GM21515 (cell line): ENCODE measurements around the gene B4GALNT4.
"Not testable (repeated sequence)": the region's sequence is repeated elsewhere in the genome, so short reads cannot be mapped to it uniquely, and the experiment has no call there.

Source experiments
- ATAC-seq: cut with Tn5 transposase; IDR thresholded peaks from one replicate; pipeline ENCODE4 v1.9.1; 2021; ENCODE audit not compliant: unreplicated experiment

Gene B4GALNT4

DNA sequence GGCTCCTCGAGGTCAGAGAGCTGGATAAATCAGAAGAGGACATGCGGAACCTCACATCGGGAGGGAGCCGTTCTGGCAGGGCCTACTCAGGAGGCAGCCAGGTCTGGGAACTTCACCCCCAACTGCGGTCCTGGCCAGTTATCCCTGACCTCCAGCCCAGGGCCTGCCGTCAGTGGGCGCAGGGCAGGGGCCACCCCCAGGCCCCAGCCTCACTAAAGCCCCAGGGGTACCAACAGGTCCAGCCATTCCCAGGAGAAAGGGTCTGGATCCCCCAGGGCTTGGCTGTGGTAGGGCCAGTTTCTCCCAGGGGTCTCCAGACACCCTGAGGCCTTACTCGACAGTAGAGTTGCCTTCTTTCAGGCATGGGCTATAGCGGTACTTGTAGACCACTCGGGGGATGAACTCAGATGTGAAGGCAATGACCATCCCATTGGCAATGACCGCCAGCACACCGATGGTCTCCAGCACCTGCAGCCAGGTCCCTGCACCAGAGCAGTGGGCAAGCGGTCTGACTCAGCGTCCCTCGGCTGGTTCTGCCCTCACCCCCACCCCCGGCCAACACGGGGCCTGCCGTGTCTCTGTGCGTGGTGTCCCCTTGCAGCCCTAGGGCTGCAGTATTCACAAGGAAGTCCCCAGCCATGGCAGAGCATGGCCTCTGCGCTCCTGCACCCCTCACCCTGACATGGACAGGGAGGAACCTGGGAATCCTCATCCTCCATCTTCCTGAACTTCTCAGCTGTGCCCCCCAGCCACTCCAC lies 50.1 kb downstream of the B4GALNT4 start:
- no peak for ATAC-seq

DNA sequence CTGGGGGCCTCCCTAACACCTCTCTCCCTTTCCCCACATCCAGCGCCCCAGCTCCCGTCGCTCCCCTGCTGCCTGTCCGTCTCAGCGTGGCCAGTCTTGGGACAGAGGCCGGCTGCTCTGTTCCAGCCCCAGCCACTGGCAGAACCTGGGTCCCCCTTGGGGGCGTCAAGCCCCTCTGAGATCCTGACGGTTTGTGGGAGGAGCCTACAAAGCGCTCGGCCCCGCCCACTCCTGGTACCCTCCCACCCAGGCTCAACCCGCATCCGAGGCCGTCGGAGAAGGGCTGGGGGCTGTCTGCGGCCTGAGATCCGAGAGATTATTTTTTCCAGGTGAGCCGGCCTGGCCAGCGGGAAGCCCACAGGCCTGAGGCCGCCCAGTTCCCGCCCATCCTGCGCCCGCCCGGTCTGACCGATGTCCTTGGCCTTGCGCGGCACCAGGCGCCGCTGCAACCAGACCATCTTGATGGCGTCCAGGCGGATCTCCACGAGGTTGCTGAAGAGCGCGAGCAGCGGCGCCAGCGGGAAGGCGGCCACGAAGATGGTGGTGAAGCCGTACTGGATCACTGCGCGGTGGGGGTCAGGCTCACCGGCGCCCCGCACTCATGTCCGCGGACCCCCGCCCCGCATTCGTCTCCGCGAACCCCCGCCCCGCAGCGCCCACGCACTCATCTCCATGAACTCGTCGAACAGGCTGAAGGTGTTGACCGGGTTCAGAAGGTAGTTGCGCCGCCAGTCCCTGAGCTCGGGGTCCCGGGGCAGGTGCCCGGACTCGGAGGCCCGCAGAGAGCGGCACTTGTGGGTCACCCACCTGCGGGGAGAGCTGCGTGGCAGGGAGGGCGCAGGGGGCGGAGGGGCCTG lies 51.0 kb downstream of the B4GALNT4 start:
- no peak for ATAC-seq

DNA sequence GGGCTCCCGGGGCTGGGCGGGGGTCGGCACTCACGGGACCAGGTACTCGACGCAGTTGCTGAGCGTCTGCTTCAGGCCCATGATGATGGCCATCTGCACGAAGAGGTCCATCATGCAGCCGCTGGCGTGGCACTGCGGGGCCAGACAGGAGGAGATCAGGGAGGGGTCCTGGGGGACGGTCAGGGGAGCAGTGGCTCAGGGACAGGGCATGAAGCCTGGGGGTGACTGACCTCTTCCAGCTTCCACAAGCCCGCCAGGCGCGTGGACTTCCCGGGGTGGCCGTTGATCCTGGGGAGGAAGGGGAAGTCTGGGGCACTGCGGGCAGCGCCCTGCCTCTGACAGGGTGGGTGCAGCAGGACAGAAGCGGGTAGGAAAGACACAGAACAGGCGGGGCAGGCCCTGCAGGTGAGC lies 51.6 kb downstream of the B4GALNT4 start:
- no peak for ATAC-seq

DNA sequence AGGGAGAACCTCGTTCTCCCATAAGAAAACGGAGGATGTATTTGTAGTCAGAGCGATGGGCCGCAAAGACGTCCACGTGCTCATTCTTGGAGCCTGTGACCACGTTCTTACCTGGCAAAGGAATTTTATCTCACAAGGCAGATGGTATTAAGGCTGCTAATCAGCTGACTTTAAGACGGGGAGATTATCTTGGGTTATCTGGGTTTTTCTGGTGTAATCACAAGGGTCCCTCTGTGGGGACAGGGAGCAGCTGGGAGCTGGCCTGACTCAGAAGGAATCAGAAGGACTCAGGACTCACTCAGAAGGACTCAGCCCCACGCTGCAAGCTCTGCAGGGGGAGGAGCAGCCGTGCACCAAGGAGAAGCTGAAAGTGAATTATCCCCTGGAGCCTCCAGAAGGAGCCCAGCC lies 53.0 kb downstream of the B4GALNT4 start:
- no peak for ATAC-seq

DNA sequence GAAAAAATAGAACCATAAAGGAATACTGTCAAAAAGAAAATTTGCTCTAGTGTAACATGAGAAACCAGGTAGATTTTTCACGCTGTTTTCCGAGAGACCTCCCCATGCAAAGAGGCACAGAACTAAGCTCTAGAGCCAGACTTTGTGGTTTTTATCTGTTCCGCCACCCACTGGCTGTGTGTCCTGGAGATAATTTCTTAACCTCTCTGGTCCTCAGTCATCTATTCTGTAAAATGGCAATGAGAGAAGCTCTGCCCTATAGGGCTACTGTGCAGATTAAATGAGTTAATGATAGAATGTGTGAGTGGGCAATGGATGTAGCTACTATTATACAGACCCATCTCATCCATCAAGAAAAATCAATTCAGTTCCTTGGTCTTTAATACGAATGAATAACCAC lies 54.9 kb downstream of the B4GALNT4 start:
- ATAC-seq, result no peak

DNA sequence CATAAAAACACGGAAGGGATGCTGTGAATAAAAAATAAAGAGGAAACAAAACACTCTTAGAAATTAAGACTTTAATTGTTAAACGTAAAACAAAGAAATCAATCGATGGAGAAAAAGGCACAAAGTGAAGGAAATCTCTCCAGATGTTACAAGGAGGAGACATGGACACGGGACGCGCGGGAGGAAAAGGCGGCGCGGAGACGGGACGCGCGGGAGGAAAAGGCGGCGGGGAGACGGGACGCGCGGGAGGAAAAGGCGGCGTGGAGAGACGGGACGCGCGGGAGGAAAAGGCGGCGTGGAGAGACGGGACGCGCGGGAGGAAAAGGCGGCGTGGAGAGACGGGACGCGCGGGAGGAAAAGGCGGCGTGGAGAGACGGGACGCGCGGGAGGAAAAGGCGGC lies 55.5 kb downstream of the B4GALNT4 start:
- ATAC-seq, result not testable (repeated sequence)

DNA sequence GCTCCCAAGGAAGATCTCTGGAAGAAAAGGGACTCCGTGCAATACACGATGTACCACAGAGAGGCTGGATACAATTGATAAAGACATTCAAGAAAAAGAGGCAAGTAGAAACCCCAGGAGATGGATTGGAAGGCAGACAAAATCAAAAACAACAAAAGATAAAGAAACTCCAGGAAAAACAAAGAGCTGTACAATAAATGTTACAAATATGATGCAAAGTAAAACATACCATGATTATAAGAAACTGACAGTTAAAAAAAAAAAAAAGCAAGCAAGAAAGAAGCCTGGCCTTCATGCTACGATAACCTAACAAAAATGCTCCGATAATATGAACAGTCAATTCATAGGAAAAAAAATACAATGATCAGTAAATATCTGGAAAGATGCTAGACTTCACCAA lies 56.0 kb downstream of the B4GALNT4 start:
- ATAC-seq, result no peak

DNA sequence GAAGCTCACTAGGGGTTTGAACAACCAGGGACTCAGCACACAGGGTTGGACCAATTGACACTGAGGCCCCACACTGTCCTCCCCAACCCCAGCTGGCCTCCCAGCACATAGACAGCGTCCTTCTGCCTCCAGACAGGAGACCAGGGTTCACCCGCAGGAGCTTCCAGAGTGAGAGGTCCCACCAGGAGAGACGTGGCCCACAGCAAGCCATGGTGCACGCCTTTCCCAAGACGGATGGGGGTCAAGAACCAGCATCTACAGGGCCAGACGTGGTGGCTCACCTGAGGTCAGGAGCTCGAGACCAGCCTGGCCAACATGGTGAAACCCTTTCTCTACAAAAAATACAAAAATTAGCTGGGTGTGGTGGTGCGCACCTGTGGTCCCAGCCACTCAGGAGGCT lies 57.6 kb downstream of the B4GALNT4 start:
- no peak for ATAC-seq

DNA sequence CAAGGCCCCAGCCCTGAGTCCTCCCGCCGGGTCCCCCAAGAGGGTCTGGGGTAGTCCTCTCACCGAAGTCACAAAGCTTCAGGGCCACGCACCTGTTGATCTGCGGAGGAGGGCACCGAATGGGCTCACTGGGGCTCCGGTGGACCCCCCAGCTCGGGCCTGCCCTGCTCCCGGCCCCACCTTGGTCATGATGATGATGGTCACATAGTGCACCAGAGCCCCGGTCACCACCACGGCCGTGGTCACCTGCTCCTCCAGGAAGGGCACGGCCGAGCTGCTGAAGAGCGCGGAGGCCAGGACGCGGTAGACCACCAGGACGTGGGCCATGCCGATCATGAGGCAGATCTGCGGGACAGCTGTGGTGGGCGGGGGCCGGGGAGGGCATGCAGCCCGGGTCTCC lies 59.0 kb downstream of the B4GALNT4 start:
- no peak for ATAC-seq

DNA sequence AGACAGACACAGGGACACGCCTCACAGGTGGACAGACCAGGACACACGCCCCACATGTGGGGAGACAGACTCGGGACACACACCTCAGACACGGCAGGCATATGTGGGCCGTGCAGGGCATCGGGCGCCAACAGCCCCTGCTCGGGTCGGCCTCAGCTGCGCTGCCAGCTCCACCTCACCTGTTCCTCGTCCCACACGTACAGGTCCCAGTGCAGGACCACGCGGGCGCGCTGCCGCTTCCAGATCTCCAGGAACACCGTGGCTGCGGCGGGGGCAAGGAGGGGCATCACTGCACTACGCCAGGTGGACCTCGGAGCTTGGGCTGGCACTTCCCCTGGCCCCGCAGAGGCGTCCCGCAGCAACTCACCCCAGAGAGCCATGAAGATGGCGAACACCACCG lies 60.1 kb downstream of the B4GALNT4 start:
- ATAC-seq, result no peak

DNA sequence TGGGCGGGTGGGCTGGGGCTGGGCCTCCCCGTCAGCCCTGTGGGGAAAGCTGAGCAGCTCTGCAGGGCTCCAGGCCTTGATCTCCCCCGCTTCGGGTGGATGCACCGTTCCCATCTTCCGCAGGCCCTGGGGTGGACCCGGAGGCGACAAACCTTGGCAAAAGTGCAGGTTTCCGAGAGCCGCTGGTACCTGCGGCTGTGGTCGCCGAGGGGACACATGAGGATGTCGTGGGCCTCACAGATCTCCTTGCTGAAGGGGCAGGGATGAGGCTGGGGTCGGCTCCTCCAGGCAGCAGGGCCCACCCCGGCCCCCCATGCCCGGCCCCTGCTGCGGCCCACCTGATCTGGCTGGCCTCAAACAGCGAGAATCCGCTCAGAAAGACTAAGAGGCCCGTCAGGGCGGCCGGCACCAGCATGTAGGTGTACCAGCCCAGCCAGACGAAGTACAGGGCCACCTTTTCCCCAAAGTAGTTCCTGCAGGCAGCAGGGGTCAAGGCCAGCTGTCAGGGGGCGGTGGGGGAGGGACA lies 60.7 kb downstream of the B4GALNT4 start:
- no peak for ATAC-seq
